GM18868 (cell line): ENCODE data around the gene MYH9.

Source experiments
- ATAC-seq: cut with Tn5 transposase; IDR thresholded peaks from one replicate; pipeline ENCODE4 v1.9.1; 2021; ENCODE audit warnings: mild to moderate bottlenecking, moderate library complexity; ENCODE audit not compliant: unreplicated experiment

MYH9 gene

DNA sequence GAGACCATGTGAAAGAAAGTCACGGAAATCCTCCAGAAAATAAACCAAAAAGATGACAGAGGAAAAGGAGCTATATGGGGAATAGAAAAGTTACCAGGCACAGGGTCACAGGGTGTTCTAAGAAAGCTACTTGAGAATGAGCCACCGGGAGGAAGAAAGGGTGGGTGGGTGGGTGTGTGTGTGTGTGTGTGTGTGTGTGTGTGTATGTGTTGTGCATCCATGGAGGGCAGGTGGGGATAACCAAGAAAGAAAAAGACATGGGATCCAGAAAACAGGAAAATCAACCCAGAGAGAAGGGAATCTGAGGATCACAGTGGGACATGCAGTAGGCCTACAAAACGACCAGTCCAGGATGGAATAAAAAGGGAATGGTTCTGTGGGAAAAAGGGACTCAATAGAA lies 152.2 kb downstream of the MYH9 start:
- ATAC-seq, result no peak

DNA sequence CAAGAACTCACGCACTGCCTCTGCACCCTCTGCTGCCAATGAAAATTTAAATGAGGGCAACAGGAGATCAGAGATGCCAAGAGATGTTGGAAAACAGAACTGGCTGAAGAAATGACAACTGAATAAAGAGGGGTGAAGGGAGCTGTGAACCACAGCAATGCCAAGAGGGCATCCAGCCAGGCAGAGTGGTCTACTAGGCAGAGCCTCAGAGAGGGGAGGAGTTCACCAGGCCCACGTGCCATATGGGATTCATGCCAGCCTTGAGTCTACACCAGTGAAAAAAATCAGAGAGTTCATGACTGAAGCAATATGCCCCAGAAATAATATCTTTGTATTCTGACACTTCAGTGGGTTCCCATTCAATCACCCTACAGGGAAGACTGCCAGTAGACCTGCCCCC lies 152.8 kb downstream of the MYH9 start:
- no peak for ATAC-seq

DNA sequence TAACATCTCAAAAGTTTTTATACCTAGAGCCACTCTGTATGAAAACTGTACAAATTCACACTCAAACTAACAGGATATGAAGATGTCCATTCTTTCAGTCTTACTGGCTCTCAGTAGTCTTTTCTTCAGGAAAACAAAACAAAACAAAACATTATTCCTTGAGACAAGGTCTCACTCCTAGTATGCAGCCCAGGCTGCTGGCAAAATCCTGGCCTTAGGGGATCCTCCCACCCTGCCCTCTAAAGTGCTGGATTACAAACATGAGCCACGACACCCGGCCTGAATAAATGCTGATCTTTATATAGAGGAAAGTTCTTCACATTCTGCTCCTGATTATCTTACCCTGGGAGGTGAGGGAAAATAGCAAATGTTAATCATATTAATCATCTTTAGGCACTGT lies 153.6 kb downstream of the MYH9 start:
- no peak for ATAC-seq

DNA sequence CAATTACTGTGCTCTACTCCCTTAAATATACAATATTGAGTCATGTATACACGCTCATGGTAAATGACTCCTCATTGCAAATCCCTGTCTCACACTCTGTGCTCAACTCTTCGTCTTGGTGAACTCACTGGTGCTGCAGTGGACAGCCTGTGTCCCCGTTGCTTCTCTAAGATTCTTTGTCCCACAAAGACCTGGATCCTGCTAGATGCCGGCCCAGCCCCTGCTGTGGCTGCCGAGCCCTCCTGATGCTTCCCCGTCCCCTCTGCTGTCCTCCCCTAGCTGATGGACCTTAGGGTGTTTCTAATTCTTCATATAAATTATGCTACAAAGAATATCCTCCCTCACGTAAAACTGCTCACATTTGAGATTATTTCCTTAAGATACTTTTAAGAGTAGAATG lies 154.0 kb downstream of the MYH9 start:
- no peak for ATAC-seq

DNA sequence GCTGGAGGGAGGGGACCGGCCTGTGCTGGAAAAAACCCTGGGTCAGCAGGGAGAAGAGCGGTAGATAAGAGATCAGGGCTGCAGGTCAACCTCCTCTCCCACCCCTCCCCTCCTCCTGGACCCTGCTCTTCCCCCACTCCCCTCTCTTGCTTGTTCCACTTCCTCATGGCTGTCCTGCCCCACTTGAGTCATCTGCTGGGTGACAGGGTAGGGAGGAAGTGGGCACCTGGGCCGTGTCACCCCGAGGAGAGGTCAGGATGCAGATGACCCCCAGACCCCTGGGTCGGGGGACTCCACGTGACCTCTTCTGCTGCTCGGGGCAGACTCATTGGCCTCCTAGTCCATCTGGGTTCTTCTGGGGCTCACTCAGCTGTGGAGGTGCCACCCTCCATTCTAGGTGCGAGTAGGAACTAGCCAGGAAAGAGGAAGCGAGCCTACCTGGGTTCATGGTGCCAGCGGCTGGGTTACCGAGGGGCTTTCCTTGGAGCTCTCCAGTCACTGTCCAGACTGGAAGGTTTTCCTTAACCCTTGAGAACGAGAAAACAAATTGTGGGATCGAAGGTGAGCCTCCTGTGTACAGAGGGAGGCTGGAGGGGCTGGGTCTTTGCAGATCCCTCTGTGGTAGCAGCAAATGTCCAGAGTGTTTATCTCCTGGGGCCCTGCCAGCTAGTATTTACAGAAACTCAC lies 154.9 kb downstream of the MYH9 start:
- ATAC-seq, result no peak
